ENCODE data around the gene ANKRD35.
"Not testable (repeated sequence)": the region's sequence is repeated elsewhere in the genome, so short reads cannot be mapped to it uniquely, and the experiment has no call there.

Gene ANKRD35

GRCh38 chr1:145849356-145850160 lies 36.1 kb downstream of the ANKRD35 start:
- DNase-seq, result no peak

GRCh38 chr1:145847827-145848226 lies 37.8 kb downstream of the ANKRD35 start:
- no peak for DNase-seq

GRCh38 chr1:145846201-145846612 lies 39.5 kb downstream of the ANKRD35 start:
- DNase-seq, result peak; percentile 42

GRCh38 chr1:145845514-145846161 lies 40.0 kb downstream of the ANKRD35 start, which contains the start of gene NUDT17:
TSS of gene NUDT17 (plus strand) at chr1:145845630. CDS start at chr1:145845641, 11 bp downstream.
- peak; percentile 65 for DNase-seq

- DNase-seq, result peak; percentile 72
Measured at GRCh38 chr1:145845144-145845513, 40.5 kb downstream of the ANKRD35 start.

- DNase-seq, result no peak
Measured at GRCh38 chr1:145843031-145843430, 42.6 kb downstream of the ANKRD35 start.

- DNase-seq, result peak; percentile 40
Measured at GRCh38 chr1:145837656-145838055, 48.0 kb downstream of the ANKRD35 start.

GRCh38 chr1:145830810-145831209 lies 54.9 kb downstream of the ANKRD35 start:
- DNase-seq, result not testable (repeated sequence)

- peak; percentile 72 for DNase-seq
Measured at GRCh38 chr1:145828367-145829026, 57.2 kb downstream of the ANKRD35 start.

GRCh38 chr1:145827966-145828365 lies 57.7 kb downstream of the ANKRD35 start:
- DNase-seq, result peak; percentile 34

- DNase-seq, result peak; percentile 19
Measured at GRCh38 chr1:145826030-145826429, 59.6 kb downstream of the ANKRD35 start.

GRCh38 chr1:145824499-145824842 lies 61.2 kb downstream of the ANKRD35 start:
- no peak for DNase-seq

- DNase-seq, result peak; percentile 85
Measured at GRCh38 chr1:145823565-145824498, 61.8 kb downstream of the ANKRD35 start, which contains the start of the genes POLR3C and RNF115. TSS of gene POLR3C (plus strand) at chr1:145824200. CDS start at chr1:145825777, 1,577 bp downstream. TSS of gene RNF115 (minus strand) at chr1:145824095. CDS start at chr1:145823873, 222 bp downstream.

- not testable (repeated sequence) for DNase-seq
Measured at GRCh38 chr1:145822779-145823331, 62.8 kb downstream of the ANKRD35 start.

GRCh38 chr1:145818095-145818494 lies 67.6 kb downstream of the ANKRD35 start:
- DNase-seq, result not testable (repeated sequence)
